MG63 (cell line): ENCODE data around the gene ADAT1. TPM values are rescaled to one million over a fixed set of nuclear protein-coding genes. Genes with fewer than 3 reads are reported as not detected.

Experiments used
- DNase-seq: peaks from one replicate; pipeline ENCODE4 v3.0.0-alpha.2; 2020
- H3K27me3 ChIP-seq: fragments of 250-450 bp; sonication (Bioruptor Pico); 2 replicates; pipeline ENCODE4 v1.5.1; 2020; ENCODE audit warnings: mild to moderate bottlenecking, moderate library complexity
- H3K36me3 ChIP-seq: fragments of 250-450 bp; sonication (Bioruptor Pico); 2 replicates; pipeline ENCODE4 v1.5.1; 2020; ENCODE audit warnings: mild to moderate bottlenecking, moderate library complexity
- H3K4me3 ChIP-seq: fragments of 250-450 bp; sonication (Bioruptor Pico); 2 replicates; pipeline ENCODE4 v1.5.1; 2020; ENCODE audit warnings: mild to moderate bottlenecking, moderate library complexity
- H3K9me3 ChIP-seq: fragments of 250-450 bp; sonication (Bioruptor Pico); 2 replicates; pipeline ENCODE4 v1.5.1; 2020; ENCODE audit warnings: mild to moderate bottlenecking, moderate library complexity
- total RNA-seq: library from RNA; depleted of rRNA; stranded (reverse); fragments of >200 nt; shearing (Covaris generic); gene quantifications from 2 replicates; pipeline ENCODE4 v1.2.3, GENCODE V29; 2014; ENCODE audit warnings: low replicate concordance; rRNA removed

The ADAT1 gene
- total RNA-seq: 12.5 and 29.6 TPM in 2 replicates

DNA sequence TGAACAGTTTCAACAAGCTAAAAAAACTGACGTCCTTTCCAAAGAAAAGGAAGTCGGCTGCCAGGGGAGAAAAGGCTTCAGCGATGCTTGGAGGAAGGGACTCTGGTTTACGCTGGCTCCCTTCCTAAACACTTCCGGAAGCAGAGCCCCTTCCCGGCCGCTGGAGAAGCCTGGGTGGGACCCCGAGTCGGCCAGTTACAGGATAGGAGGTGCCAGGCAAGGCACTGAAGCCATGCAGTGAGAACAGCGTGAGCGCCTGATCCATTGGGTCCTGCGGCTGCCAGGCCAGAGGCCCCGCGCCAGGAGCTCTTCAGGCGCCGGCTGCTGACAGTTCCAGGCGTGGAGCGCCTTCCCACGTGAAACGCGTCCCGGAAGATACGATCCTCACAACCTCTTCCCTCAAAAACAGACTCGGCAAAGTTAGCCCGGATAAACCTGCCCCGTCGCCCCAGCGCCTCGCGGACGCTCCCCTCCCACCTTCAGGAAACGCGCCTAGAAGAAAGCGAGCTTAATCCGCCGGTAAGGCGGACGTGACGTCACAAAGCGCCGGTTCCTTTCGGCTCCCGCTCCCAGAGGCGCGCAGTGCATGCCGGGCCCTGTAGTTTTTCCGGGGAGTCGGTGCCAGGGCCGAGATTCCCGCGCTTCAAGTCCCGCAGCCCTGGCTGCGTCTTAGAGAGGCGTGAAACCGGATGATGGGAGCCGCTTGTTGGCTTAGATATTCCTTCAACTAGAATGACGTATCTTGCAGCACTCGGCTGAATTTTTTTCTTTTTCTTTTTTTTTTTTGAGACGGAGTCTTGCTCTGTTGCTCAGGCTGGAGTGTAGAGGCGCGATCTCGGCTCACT lies at the start of gene ADAT1:
ADAT1 (minus strand) TSS at position 521 of the 845 bp plus-strand sequence. CDS start 2,482 bp downstream, outside the sequence.
- Histone ChIP-seq H3K27me3 (no peaks in the 10 kb centered on the region), H3K36me3 (peaks cover 3% of the 10 kb centered on the region; the same call in 1 of the 2 replicates), H3K4me3 (peak within 1 kb of the TSS; percentile 66), H3K9me3 (no peaks in the 10 kb centered on the region)
- peak; percentile 95 for DNase-seq

DNA sequence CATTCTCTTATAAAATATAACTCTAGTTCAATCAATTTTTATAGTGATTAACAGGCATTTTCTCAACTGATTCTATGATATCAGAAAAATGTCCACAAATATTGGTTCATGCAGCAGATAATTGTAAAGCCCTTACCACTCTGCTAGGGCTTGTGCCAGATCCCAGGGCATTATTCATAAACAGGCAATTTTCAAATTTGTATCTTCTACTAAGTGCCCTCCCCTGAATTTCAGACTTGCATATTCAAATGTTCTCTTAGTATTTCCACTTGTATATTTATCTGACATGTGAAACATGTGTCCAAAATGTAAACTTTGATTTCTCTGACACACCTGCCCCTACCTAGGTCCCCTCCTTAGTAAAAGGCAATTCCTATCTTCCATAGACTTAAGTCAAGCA lies 44.4 kb upstream of the ADAT1 start:
- Histone ChIP-seq H3K36me3 (no peaks in the 10 kb centered on the region), H3K4me3 (no peak overlapping the region), H3K27me3 (no peaks in the 10 kb centered on the region), H3K9me3 (no peaks in the 10 kb centered on the region)
- DNase-seq: no peak

DNA sequence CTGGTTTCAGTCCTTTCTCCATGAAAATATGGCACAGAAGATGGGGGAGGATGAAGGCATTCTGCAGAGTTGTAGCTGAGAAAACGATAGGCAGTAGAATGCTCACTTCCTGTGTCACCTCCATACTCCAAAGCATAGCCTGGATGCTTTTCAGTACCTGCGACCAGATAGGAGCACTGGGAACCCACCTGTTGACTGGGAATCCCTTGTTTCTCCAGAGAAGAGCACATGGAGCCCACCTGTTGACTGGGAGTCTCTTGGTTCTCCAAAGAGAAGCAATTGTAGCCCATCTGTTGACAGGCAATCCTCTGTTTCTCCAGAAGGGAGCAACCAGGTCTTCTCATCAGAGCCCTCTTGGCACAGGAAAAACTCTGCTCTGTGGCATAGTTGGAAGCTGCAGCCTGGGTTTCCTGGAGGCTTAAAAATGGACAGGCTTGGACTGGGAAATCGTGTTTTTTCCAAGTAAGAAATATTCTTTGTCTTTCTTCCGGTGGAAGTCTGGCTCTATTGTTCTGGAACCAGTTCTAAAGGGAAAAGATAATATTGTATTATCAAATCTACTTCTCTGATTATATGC lies 37.7 kb upstream of the ADAT1 start:
- no peaks in the 10 kb centered on the region for H3K27me3 ChIP-seq
- peaks cover 5% of the 10 kb centered on the region for H3K36me3 ChIP-seq
- H3K4me3 ChIP-seq: no peak overlapping the region
- no peaks in the 10 kb centered on the region for H3K9me3 ChIP-seq
- no peak for DNase-seq

GRCh38 chr16:75660321-75660720 lies 37.2 kb upstream of the ADAT1 start:
- H3K27me3 ChIP-seq: no peaks in the 10 kb centered on the region
- DNase-seq: no peak
- H3K36me3 ChIP-seq: peaks cover 5% of the 10 kb centered on the region
- no peaks in the 10 kb centered on the region for H3K9me3 ChIP-seq
- no peak overlapping the region for H3K4me3 ChIP-seq

- H3K36me3 ChIP-seq: peaks cover 9% of the 10 kb centered on the region
- H3K4me3 ChIP-seq: no peak overlapping the region
- no peaks in the 10 kb centered on the region for H3K9me3 ChIP-seq
- no peak for DNase-seq
- no peaks in the 10 kb centered on the region for H3K27me3 ChIP-seq
Measured at GRCh38 chr16:75658175-75658574, 35.1 kb upstream of the ADAT1 start.

GRCh38 chr16:75653922-75654321 lies 30.8 kb upstream of the ADAT1 start:
- Histone ChIP-seq H3K36me3 (peaks cover 9% of the 10 kb centered on the region), H3K27me3 (no peaks in the 10 kb centered on the region), H3K4me3 (no peak overlapping the region), H3K9me3 (no peaks in the 10 kb centered on the region)
- no peak for DNase-seq

DNA sequence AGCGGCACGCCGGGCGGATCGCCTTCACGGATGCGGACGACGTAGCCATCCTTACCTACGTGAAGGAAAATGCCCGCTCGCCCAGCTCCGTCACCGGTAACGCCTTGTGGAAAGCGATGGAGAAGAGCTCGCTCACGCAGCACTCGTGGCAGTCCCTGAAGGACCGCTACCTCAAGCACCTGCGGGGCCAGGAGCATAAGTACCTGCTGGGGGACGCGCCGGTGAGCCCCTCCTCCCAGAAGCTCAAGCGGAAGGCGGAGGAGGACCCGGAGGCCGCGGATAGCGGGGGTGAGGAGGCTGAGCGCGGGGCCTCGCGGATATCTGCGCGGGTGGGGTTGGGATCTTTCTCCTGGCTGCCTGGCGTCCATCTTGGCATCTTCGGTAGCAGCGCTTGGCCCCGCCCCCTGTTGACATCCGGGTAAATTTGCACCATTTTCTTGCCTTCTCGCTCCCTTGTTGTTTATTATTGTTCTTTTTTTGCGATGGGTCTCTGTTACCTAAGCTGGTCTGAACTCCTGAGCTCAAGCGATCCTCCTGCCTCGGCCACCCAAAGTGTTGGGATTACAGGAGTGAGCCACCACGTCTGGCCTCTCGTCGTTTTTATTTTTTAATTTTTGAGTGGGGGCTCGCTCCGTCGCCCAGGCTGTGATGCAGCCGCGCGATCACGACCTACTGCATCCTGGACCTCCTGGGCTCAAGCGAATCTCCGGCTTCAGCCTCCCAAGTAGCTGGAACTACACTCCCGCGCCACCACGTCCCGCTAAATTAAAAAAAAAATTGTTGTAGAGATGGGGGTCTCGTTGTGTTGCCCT lies 25.4 kb upstream of the ADAT1 start:
- Histone ChIP-seq H3K36me3 (no peaks in the 10 kb centered on the region; the same call in none of the 2 replicates), H3K9me3 (no peaks in the 10 kb centered on the region), H3K27me3 (no peaks in the 10 kb centered on the region), H3K4me3 (peak overlapping the region; percentile 87)
- DNase-seq: peak; percentile 54

GRCh38 chr16:75647492-75648264 lies 24.6 kb upstream of the ADAT1 start, which contains the start of the genes KARS1 and TERF2IP:
TSS of gene KARS1 (minus strand) at chr16:75647665. CDS start at chr16:75647639, 26 bp downstream.
TSS of gene TERF2IP (plus strand) at chr16:75647773. CDS start at chr16:75647883, 110 bp downstream.
- Histone ChIP-seq H3K9me3 (no peaks in the 10 kb centered on the region), H3K27me3 (no peaks in the 10 kb centered on the region), H3K36me3 (no peaks in the 10 kb centered on the region; the same call in none of the 2 replicates), H3K4me3 (peak within 1 kb of the TSS; percentile 87)
- DNase-seq: peak; percentile 88

- no peaks in the 10 kb centered on the region; the same call in none of the 2 replicates for H3K36me3 ChIP-seq
- no peaks in the 10 kb centered on the region for H3K27me3 ChIP-seq
- no peaks in the 10 kb centered on the region for H3K9me3 ChIP-seq
- no peak for DNase-seq
- peak overlapping the region; percentile 87 for H3K4me3 ChIP-seq
Measured at GRCh38 chr16:75647112-75647491, 24.0 kb upstream of the ADAT1 start.

GRCh38 chr16:75644240-75645012 lies 21.3 kb upstream of the ADAT1 start:
- H3K27me3 ChIP-seq: no peaks in the 10 kb centered on the region
- no peaks in the 10 kb centered on the region for H3K9me3 ChIP-seq
- no peak overlapping the region for H3K4me3 ChIP-seq
- peaks cover 14% of the 10 kb centered on the region for H3K36me3 ChIP-seq
- no peak for DNase-seq

- H3K36me3 ChIP-seq: peaks cover 29% of the 10 kb centered on the region
- DNase-seq: no peak
- H3K4me3 ChIP-seq: no peak overlapping the region
- H3K27me3 ChIP-seq: no peaks in the 10 kb centered on the region
- H3K9me3 ChIP-seq: no peaks in the 10 kb centered on the region
Measured at GRCh38 chr16:75640598-75640997, 17.5 kb upstream of the ADAT1 start.

DNA sequence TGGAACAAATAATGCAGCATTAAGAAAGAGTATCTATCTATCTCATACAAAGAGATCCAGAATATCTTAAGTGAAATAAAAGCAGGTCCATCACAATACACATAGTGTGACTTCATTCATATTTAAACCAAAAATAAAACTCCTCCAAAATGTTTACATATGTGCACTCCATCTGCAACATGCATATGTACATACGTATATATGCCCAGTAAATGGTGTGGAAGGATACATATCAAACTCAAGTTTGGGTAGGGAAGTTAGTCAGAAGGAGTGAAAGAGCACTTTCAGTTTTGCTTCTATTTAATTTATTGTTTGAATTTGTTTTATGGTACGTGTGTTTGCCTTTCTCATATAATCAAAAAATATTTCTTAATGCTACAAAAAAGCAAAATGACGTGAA lies 12.0 kb upstream of the ADAT1 start:
- no peaks in the 10 kb centered on the region for H3K9me3 ChIP-seq
- peaks cover 48% of the 10 kb centered on the region for H3K36me3 ChIP-seq
- no peak overlapping the region for H3K4me3 ChIP-seq
- H3K27me3 ChIP-seq: no peaks in the 10 kb centered on the region
- no peak for DNase-seq

GRCh38 chr16:75632857-75633256 lies 9.8 kb upstream of the ADAT1 start:
- Histone ChIP-seq H3K36me3 (peaks cover 47% of the 10 kb centered on the region), H3K4me3 (no peak overlapping the region), H3K9me3 (no peaks in the 10 kb centered on the region), H3K27me3 (no peaks in the 10 kb centered on the region)
- DNase-seq: no peak

GRCh38 chr16:75630052-75630451 lies 7.0 kb upstream of the ADAT1 start:
- H3K9me3 ChIP-seq: no peaks in the 10 kb centered on the region
- no peak for DNase-seq
- no peaks in the 10 kb centered on the region for H3K27me3 ChIP-seq
- peaks cover 32% of the 10 kb centered on the region for H3K36me3 ChIP-seq
- no peak overlapping the region for H3K4me3 ChIP-seq

GRCh38 chr16:75629132-75629531 lies 6.1 kb upstream of the ADAT1 start:
- no peak for DNase-seq
- peaks cover 27% of the 10 kb centered on the region for H3K36me3 ChIP-seq
- no peaks in the 10 kb centered on the region for H3K27me3 ChIP-seq
- H3K4me3 ChIP-seq: no peak overlapping the region
- H3K9me3 ChIP-seq: no peaks in the 10 kb centered on the region
